Measurements from ENCODE around the gene AP2B1. TPM values are rescaled to one million over a fixed set of nuclear protein-coding genes. Genes with fewer than 3 reads are reported as not detected.
"Not testable (repeated sequence)": the region's sequence is repeated elsewhere in the genome, so short reads cannot be mapped to it uniquely, and the experiment has no call there.

The AP2B1 gene
- total RNA-seq, 1 experiment from 2014 or later = 100 TPM

GRCh38 chr17:35695613-35696012 is 108.5 kb downstream of the AP2B1 start:
- DNase-seq (ENCODE audit: low read depth) = no peak

DNA sequence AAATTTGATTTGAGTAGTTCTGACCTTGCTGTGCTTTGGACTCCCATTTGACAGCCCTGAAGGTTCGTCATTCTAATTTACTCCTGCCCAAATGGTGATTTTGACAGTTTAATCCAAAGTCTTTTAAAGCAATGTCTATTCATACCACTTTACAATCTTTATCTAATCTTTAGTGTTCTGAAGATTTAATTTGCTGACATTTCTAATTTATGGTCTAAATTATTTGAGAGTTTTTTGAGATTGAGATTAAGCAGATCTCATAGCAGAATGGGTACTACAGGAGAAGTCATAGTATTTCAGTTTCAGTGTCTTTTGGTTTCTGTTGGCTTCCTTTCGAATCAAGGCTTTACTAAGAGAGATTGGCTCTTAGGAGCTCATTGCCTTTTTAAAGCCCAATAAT is 111.7 kb downstream of the AP2B1 start:
- DNase-seq (ENCODE audit: low read depth) = no peak

GRCh38 chr17:35700150-35700549 is 113.0 kb downstream of the AP2B1 start:
- DNase-seq (ENCODE audit: low read depth) = peak; percentile 38

- DNase-seq (ENCODE audit: low read depth) = no peak
Measured at GRCh38 chr17:35701491-35701890, 114.4 kb downstream of the AP2B1 start.

GRCh38 chr17:35703308-35703707 is 116.2 kb downstream of the AP2B1 start:
- not testable (repeated sequence) for DNase-seq (ENCODE audit: low read depth)

DNA sequence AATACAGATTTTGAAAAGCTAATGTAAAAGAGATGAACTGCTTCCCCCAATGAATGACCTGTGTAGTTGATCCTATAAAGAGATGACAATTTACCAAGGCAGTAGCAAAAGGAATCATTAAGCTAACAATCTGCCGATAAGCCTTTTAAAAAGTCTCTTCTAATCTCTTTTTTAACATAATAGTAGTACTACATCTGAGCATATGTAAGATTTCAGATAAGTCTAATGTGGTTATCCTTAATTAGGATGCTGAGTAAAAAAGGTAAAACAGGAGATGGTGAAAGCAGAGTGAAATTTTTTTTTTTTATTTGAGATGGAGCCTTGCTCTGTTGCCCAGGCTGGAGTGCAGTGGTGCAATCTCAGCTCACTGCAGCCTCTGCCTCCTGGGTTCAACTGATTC is 118.1 kb downstream of the AP2B1 start:
- DNase-seq (ENCODE audit: low read depth) = no peak

GRCh38 chr17:35705705-35706104 is 118.6 kb downstream of the AP2B1 start:
- DNase-seq (ENCODE audit: low read depth) = no peak

DNA sequence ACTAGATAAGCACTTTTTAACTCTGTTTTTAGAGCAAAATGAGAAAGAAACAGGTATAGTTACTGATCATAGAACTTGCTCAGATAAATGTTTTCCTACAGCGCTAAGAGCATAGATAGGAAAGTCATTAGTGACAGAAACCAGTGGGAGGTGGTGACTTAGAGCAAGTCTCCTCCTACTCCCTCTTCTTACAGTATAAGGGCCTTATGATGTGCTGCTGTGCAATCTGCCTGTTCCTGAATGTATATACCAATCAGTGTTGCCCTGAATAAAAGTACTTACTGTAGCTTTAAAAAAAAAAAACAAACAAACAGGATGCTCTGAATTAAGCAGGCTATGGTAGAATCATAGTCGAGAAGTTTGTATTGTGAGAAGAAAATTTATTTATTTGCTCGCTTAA is 121.0 kb downstream of the AP2B1 start:
- no peak for DNase-seq (ENCODE audit: low read depth)

GRCh38 chr17:35708951-35709350 is 121.8 kb downstream of the AP2B1 start:
- DNase-seq (ENCODE audit: low read depth) = no peak

DNA sequence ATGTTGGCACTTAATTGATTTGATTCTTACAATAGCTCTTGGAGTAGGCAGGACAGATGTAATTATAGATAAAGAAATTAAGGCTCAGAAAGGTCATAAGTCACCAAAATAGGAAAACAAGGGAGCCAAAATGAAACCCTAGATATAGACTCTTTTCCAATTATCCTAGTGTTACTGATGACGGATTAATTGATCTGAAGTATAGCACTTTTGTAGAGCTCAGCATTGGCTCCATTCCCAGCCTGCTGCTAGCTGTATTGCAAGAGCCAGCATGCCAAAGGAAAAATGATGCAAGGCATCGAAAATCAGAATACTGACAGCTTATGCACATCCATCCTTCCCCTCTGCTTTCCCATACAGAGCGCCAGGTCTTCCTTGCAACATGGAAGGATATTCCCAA is 122.8 kb downstream of the AP2B1 start:
- DNase-seq (ENCODE audit: low read depth) = no peak

DNA sequence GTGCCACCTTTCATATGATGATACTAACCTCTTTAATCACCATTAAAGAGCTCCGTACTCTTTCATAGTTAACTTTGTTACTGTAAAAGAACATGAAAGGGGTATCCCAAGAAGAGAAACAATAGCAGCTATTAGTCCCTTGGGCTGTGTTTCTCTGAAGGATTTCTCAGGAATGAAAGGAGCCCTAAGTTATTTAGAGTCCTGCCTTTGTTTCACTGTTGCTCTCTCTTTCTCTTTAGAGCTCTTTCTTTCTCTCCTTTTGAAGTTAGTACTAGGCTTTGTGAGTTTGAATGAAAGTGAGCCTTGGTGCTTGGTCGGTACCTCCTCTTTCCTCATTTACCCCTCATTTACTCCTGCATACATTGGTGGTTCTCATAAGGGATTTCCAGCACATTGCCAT is 123.8 kb downstream of the AP2B1 start:
- no peak for DNase-seq (ENCODE audit: low read depth)

GRCh38 chr17:35713069-35713728 is 126.1 kb downstream of the AP2B1 start:
- peak; percentile 84 for DNase-seq (ENCODE audit: low read depth)

DNA sequence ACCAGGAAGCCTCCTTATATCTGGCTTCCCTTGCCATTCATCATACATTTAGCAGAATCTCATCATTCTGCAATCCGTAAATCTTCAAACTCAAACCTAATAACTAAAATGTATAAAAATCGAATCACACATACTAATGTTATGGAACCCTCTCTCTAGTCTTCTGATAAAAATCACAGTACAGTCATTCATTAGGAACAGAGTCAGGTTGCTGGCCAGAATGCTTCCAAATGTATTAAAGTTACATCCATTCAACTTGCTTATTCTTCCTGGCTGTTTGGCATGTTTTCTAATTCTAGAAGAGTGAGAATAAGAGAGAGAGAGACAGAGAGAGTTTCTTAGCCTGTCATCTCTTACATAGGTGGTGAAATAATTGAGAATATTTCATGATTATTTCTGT is 127.9 kb downstream of the AP2B1 start:
- DNase-seq (ENCODE audit: low read depth) = no peak

DNA sequence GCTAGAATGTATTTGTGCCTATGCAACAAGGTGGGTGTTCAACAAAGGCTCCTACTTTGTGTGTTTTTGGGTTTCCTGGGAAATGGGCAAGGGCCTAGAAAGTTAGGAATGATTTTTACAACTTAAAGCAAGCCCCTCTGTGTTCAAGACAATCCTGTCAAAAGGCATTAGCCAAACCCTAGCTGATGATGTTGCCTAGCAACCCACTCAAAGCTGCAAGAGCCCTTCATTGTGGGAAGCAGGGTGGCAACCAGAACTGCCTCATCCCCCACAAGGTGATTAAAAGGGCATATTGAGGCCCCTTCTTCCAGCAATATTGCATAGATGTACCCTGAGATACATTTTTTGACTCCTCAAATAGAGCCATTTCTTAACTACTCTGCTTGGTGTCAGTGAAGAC is 128.3 kb downstream of the AP2B1 start:
- DNase-seq (ENCODE audit: low read depth) = no peak

GRCh38 chr17:35716173-35716572 is 129.1 kb downstream of the AP2B1 start:
- no peak for DNase-seq (ENCODE audit: low read depth)

GRCh38 chr17:35716897-35717465 is 129.9 kb downstream of the AP2B1 start:
- DNase-seq (ENCODE audit: low read depth) = no peak

- no peak for DNase-seq (ENCODE audit: low read depth)
Measured at GRCh38 chr17:35717475-35717874, 130.4 kb downstream of the AP2B1 start.

- DNase-seq (ENCODE audit: low read depth) = no peak
Measured at GRCh38 chr17:35723735-35724134, 136.6 kb downstream of the AP2B1 start.

GRCh38 chr17:35725058-35725457 is 137.9 kb downstream of the AP2B1 start:
- no peak for DNase-seq (ENCODE audit: low read depth)

- no peak for DNase-seq (ENCODE audit: low read depth)
Measured at GRCh38 chr17:35725802-35726126, 138.6 kb downstream of the AP2B1 start.

GRCh38 chr17:35726127-35726952 is 139.2 kb downstream of the AP2B1 start:
- peak; percentile 85 for DNase-seq (ENCODE audit: low read depth)

- no peak for DNase-seq (ENCODE audit: low read depth)
Measured at GRCh38 chr17:35726953-35727460, 139.9 kb downstream of the AP2B1 start.

DNA sequence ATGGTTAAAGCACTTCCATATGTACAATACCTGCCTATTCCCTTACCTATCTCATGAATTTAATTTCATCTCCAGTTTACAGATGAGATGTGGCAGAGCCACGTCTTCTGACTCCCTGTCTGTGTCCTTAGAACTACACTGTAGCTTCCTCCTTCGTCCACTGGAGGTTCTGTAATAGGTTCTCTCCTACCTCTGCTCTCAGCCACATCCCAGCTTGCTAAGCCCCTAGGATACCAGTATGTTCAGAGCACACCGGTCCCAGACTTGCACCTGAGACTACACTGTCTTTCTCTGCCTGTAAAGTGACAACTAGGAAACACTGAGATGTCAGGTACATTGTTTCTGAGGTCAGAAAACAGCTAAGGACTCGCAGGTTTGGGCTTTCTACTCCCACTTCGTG is 140.5 kb downstream of the AP2B1 start:
- DNase-seq (ENCODE audit: low read depth) = no peak
